K562 (cell line): ENCODE results near the gene TAF5L. TPM values are rescaled to one million over a fixed set of nuclear protein-coding genes. Genes with fewer than 3 reads are reported as not detected.

ENCODE experiments used
- ATAC-seq: fragments of 200-7000 bp; cut with Tn5 transposase; 3 replicates; pipeline ENCODE4 v1.9.1; 2020; ENCODE audit warnings: moderate library complexity
- BruUV-seq: library from RNA; stranded (reverse); fragments of 400-500 nt; replicated peaks from 2 replicates; lab custom pipeline; 2021; lab: Mats Ljungman, UMichigan
- CTCF ChIA-PET: fragments of 300-600 bp; formaldehyde crosslinking; extraction: SDS; loops from one replicate; lab custom pipeline; 2021; ENCODE audit warnings: low intra/inter-chr PET ratio; lab: Yijun Ruan, JAX
- POLR2A ChIA-PET: fragments of 300-600, 350-650 bp; sonication (Branson Sonifier 250); formaldehyde crosslinking; extraction: SDS; loops from one replicate; lab custom pipeline; 2021; ENCODE audit warnings: antibody characterized with exemption, inconsistent platforms; lab: Yijun Ruan, JAX
- DNase-seq, 4 experiments: peaks; one replicate each; pipeline versions ENCODE4 v3.0.0 to v3.0.0-alpha.2; 2011 to 2018; ENCODE audit warnings: low spot score in 3 of 4, mixed read lengths in 3 of 4; ENCODE audit errors: extremely low read depth in 1 of 4
- FAIRE-seq: peaks from 2 replicates; lab custom pipeline; 2011; peaks lifted over from hg19 to GRCh38; lab: Jason Lieb, UNC
- H2AFZ ChIP-seq: 2 replicates; pipeline ENCODE4 v1.6.0; 2011; ENCODE audit warnings: low read depth, low read length, control low read depth, inconsistent platforms
- H3K27ac ChIP-seq: fragments of 200-600 bp; 3 replicates; pipeline ENCODE4 v1.8.0; 2011; ENCODE audit warnings: low read depth, mild to moderate bottlenecking, control low read depth, inconsistent platforms, low read length, moderate library complexity, mixed read lengths; ENCODE audit errors: extremely low read depth
- H3K27me3 ChIP-seq, 2 experiments: fragments of 300-600 bp in 1 of 2; 2 replicates in 1 of 2; 3 replicates in 1 of 2; pipeline versions ENCODE4 v1.6.0 to v1.8.0; 2011; ENCODE audit warnings: inconsistent platforms in 2 of 2, low read length in 2 of 2, mild to moderate bottlenecking in 1 of 2, mixed read lengths in 1 of 2, moderate library complexity in 1 of 2; ENCODE audit not compliant: control insufficient read depth in 2 of 2, insufficient read depth in 2 of 2
- H3K36me3 ChIP-seq: fragments of 300-600 bp; 3 replicates; pipeline ENCODE4 v1.8.0; 2011; ENCODE audit warnings: mild to moderate bottlenecking, low read length, inconsistent platforms; ENCODE audit not compliant: control insufficient read depth, insufficient read depth
- H3K4me1 ChIP-seq, 2 experiments: fragments of 200-600 bp in 1 of 2; replicated peaks in 1 of 2; 2 replicates in 1 of 2; 3 replicates in 1 of 2; pipeline versions ENCODE4 v1.5.1 to v1.8.0; 2011; ENCODE audit warnings: inconsistent platforms in 2 of 2, low read length in 2 of 2, mild to moderate bottlenecking in 1 of 2, mixed read lengths in 1 of 2, moderate library complexity in 1 of 2; ENCODE audit not compliant: control insufficient read depth in 2 of 2, insufficient read depth in 2 of 2
- H3K4me2 ChIP-seq: 2 replicates; pipeline ENCODE4 v1.6.1; 2011; ENCODE audit warnings: low read length, control low read depth, inconsistent platforms, mixed read lengths; ENCODE audit not compliant: insufficient read depth
- H3K4me3 ChIP-seq: fragments of 200-600 bp; sonication (generic), shearing (Covaris generic); 2 replicates; pipeline ENCODE4 v1.5.1; 2016; ENCODE audit warnings: control low read depth, inconsistent platforms
- H3K79me2 ChIP-seq: fragments of 200-600 bp; 3 replicates; pipeline ENCODE4 v1.8.0; 2011; ENCODE audit warnings: low read length, inconsistent platforms; ENCODE audit not compliant: control insufficient read depth, insufficient read depth
- H3K9ac ChIP-seq, 2 experiments: 2 replicates each; pipeline versions ENCODE4 v1.6.0 to v1.6.1; 2011; ENCODE audit warnings: low read depth in 2 of 2, low read length in 2 of 2, control low read depth in 1 of 2, inconsistent platforms in 1 of 2, mild to moderate bottlenecking in 1 of 2, mixed read lengths in 1 of 2; ENCODE audit not compliant: insufficient read depth in 1 of 2
- H3K9me1 ChIP-seq: one replicate; pipeline ENCODE4 v1.6.0; 2011; ENCODE audit warnings: inconsistent platforms, mild to moderate bottlenecking, low read length, moderate library complexity; ENCODE audit not compliant: control insufficient read depth, insufficient read depth
- H3K9me3 ChIP-seq: replicated peaks from 2 replicates; pipeline ENCODE4 v1.5.1; 2011; ENCODE audit warnings: low read depth, low read length, inconsistent platforms; ENCODE audit not compliant: control insufficient read depth, insufficient read depth
- H4K20me1 ChIP-seq: replicated peaks from 2 replicates; pipeline ENCODE4 v1.6.1; 2011; ENCODE audit warnings: low read length, inconsistent platforms, mixed read lengths; ENCODE audit not compliant: control insufficient read depth, insufficient read depth
- FOXP1 ChIP-seq: sonication (generic); formaldehyde crosslinking; IDR thresholded peaks from 2 replicates; pipeline ENCODE4 v1.8.0; 2022; ENCODE audit warnings: mild to moderate bottlenecking, missing genetic modification reagents
- L3MBTL2 ChIP-seq: fragments of 450-650 bp; IDR thresholded peaks from 2 replicates; pipeline ENCODE4 v1.6.1; 2016; ENCODE audit warnings: mild to moderate bottlenecking, moderate library complexity
- NR4A1 ChIP-seq, 2 experiments: fragments of 250-450 bp in 1 of 2; fragments of 450-650 bp in 1 of 2; sonication (Bioruptor Pico) in 1 of 2; IDR thresholded peaks; 2 replicates each; pipeline versions ENCODE4 v1.4.0 to v1.6.1; 2016 to 2020; ENCODE audit warnings: mild to moderate bottlenecking in 2 of 2, missing compliant biosample characterization in 1 of 2, missing genetic modification characterization in 1 of 2, moderate library complexity in 1 of 2
- REST ChIP-seq, 2 experiments: fragments of 450-650 bp; formaldehyde crosslinking in 1 of 2; IDR thresholded peaks; 2 replicates each; pipeline versions ENCODE4 v1.4.0 to v1.6.1; 2014 to 2020; ENCODE audit warnings: mild to moderate bottlenecking in 2 of 2, borderline replicate concordance in 1 of 2, low read depth in 1 of 2
- SNIP1 ChIP-seq: fragments of 450-650 bp; IDR thresholded peaks from 2 replicates; pipeline ENCODE4 v1.7.1; 2017; ENCODE audit warnings: low read depth, mild to moderate bottlenecking
- TCF3 ChIP-seq: sonication (generic); formaldehyde crosslinking; IDR thresholded peaks from 2 replicates; pipeline ENCODE4 v1.4.0; 2020; ENCODE audit warnings: mild to moderate bottlenecking, missing genetic modification reagents
- WHSC1 ChIP-seq: IDR thresholded peaks from one replicate; pipeline ENCODE4 v1.6.1; 2012; ENCODE audit warnings: low read length, control low read depth, inconsistent platforms
- ZNF518B ChIP-seq: fragments of 250-450 bp; sonication (Bioruptor Pico); IDR thresholded peaks from 2 replicates; pipeline ENCODE4 v1.5.0; 2021; ENCODE audit warnings: mild to moderate bottlenecking, moderate library complexity
- WGBS: fragments of 100-300 bp; shearing (Covaris generic); methylation state at CpG from one replicate; pipeline ENCODE4 v1.1.6; 2016; ENCODE audit warnings: low coverage, mixed read lengths; ENCODE audit not compliant: insufficient coverage; ENCODE audit errors: missing lambda C conversion rate; 5-methylcytosine and 5-hydroxymethylcytosine counted together
- in situ Hi-C: fragments of 300-500 bp; cut with MboI; formaldehyde crosslinking; loops from 4 replicates; pipeline ENCODE4 v1.15.0; 2018; ENCODE audit warnings: inconsistent platforms, mixed read lengths
- intact Hi-C: fragments of 100-400 bp; cut with micrococcal nuclease; formaldehyde crosslinking; loops from 2 replicates; pipeline ENCODE4 v1.14.2; 2022
- polyA plus RNA-seq, 8 experiments: library from polyadenylated mRNA; depleted of rRNA in 4 of 8; stranded (reverse) in 5 of 8; unstranded in 3 of 8; fragments of >200 nt; fragmentation: Nextera tagmentation in 2 of 8; fragmentation: Illumina TruSeq in 1 of 8; extraction: Ambion mirVana in 2 of 8; extraction: Trizol in 1 of 8; gene quantifications; 2 replicates each; pipeline versions ENCODE4 v1.2.1 to v1.2.3, GENCODE V29; 2011 to 2014; ENCODE audit warnings: inconsistent platforms in 1 of 8, missing spikeins in 1 of 8
- total RNA-seq, 7 experiments: library from RNA; depleted of rRNA in 6 of 7; stranded (reverse); fragments of >200 nt in 6 of 7; fragmentation: Illumina TruSeq in 2 of 7; extraction: Trizol in 2 of 7; gene quantifications; 2 replicates each; pipeline versions ENCODE4 v1.2.1 to v1.2.3, GENCODE V29; 2011 to 2021; ENCODE audit warnings: low replicate concordance in 1 of 7
- TF ChIP-seq, protein P1 (sequence below): sonication (generic); formaldehyde crosslinking; IDR thresholded peaks from 2 replicates; pipeline ENCODE4 v1.8.0; 2022; ENCODE audit warnings: mild to moderate bottlenecking, missing genetic modification reagents

The TAF5L gene
- total and polyA plus RNA-seq, 9 of the 15 experiments (the other 6 are each of a cell fraction or from before 2014, with no cell fraction given): 2.2 to 34.2 (median 23.3) TPM

DNA sequence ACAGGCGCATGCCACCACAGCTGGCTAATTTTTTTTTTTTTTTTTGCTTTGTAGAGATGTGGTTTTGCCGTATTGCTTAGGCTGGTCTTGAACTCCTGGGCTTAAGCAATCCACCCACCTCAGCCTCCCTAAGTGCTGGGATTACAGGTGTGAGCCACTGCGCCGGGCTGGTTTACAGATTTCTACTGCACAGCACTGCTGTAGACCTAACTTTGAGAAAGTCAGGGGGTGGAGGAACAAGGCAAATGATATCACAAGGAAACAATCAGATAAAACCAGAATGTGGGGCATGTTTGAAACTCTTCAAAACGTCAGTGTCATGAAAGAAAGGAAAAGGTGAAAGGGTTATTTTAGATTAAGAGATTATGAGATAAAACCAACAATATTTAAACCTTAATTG lies 45.4 kb upstream of the TAF5L start:
- DNase-seq: peak in 1 of 4 experiments; percentile 1
- no peak for FAIRE-seq
- 64% methylated on average over 4 of the region's 5 CpGs for WGBS
- TF ChIP-seq L3MBTL2: no peak
- TF ChIP-seq WHSC1: no peak
- TF ChIP-seq NR4A1 (CRISPR knock-in tag; IDR thresholded peaks at IDR 0.05): no peak
- no peak for TF ChIP-seq NR4A1 (tag; IDR thresholded peaks at IDR 0.05)
- TF ChIP-seq, protein P1, sequence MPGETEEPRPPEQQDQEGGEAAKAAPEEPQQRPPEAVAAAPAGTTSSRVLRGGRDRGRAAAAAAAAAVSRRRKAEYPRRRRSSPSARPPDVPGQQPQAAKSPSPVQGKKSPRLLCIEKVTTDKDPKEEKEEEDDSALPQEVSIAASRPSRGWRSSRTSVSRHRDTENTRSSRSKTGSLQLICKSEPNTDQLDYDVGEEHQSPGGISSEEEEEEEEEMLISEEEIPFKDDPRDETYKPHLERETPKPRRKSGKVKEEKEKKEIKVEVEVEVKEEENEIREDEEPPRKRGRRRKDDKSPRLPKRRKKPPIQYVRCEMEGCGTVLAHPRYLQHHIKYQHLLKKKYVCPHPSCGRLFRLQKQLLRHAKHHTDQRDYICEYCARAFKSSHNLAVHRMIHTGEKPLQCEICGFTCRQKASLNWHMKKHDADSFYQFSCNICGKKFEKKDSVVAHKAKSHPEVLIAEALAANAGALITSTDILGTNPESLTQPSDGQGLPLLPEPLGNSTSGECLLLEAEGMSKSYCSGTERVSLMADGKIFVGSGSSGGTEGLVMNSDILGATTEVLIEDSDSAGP (CRISPR knock-in tag): no peak
- no peak for TF ChIP-seq TCF3 (CRISPR knock-in tag)
- TF ChIP-seq SNIP1: no peak
- TF ChIP-seq REST (IDR thresholded peaks at IDR 0.05; ENCODE audit: borderline replicate concordance): no peak
- TF ChIP-seq REST (CRISPR knock-in tag; IDR thresholded peaks at IDR 0.05; ENCODE audit: low read depth): no peak
- no peak for TF ChIP-seq ZNF518B
- no peak for TF ChIP-seq FOXP1 (CRISPR knock-in tag)

More for the DNA sequence above, 45.4 kb upstream of the TAF5L start:
- no peaks in the 10 kb centered on the region for H3K79me2 ChIP-seq
- POLR2A ChIA-PET: interaction anchor here (2.0 kb wide), 1 partner anchor 15 kb away, joined by 9 read pairs; no protein-coding TSS in a partner anchor
- no peak overlapping the region for H3K4me3 ChIP-seq
- H3K27me3 ChIP-seq: no peaks in the 10 kb centered on the region
- no peaks in the 10 kb centered on the region; the same call in 1 of the 3 replicates for H3K36me3 ChIP-seq
- H3K9me3 ChIP-seq: no peaks in the 10 kb centered on the region
- intact Hi-C loops (no loop called here), in situ Hi-C loops (no loop called here)
- H3K9ac ChIP-seq: no peak overlapping the region
- no peak overlapping the region for H2AFZ ChIP-seq
- ATAC-seq: no peak
- no TSS peak for BruUV-seq
- no peaks in the 10 kb centered on the region for H4K20me1 ChIP-seq
- H3K9me1 ChIP-seq: no peaks in the 10 kb centered on the region
- H3K4me1 ChIP-seq: no peaks in the 10 kb centered on the region
- CTCF ChIA-PET: no interaction called here
- H3K4me2 ChIP-seq: no peak overlapping the region
- no peak overlapping the region for H3K27ac ChIP-seq
